HPDE6-E6E7 (cell line): ENCODE results near the gene MCF2L2.
"Not testable (repeated sequence)": the region's sequence is repeated elsewhere in the genome, so short reads cannot be mapped to it uniquely, and the experiment has no call there.

Experiments used
- DNase-seq: peaks from one replicate; pipeline ENCODE4 v3.0.0; 2011; ENCODE audit warnings: missing footprints; ENCODE audit errors: extremely low spot score

Gene MCF2L2, protein sequence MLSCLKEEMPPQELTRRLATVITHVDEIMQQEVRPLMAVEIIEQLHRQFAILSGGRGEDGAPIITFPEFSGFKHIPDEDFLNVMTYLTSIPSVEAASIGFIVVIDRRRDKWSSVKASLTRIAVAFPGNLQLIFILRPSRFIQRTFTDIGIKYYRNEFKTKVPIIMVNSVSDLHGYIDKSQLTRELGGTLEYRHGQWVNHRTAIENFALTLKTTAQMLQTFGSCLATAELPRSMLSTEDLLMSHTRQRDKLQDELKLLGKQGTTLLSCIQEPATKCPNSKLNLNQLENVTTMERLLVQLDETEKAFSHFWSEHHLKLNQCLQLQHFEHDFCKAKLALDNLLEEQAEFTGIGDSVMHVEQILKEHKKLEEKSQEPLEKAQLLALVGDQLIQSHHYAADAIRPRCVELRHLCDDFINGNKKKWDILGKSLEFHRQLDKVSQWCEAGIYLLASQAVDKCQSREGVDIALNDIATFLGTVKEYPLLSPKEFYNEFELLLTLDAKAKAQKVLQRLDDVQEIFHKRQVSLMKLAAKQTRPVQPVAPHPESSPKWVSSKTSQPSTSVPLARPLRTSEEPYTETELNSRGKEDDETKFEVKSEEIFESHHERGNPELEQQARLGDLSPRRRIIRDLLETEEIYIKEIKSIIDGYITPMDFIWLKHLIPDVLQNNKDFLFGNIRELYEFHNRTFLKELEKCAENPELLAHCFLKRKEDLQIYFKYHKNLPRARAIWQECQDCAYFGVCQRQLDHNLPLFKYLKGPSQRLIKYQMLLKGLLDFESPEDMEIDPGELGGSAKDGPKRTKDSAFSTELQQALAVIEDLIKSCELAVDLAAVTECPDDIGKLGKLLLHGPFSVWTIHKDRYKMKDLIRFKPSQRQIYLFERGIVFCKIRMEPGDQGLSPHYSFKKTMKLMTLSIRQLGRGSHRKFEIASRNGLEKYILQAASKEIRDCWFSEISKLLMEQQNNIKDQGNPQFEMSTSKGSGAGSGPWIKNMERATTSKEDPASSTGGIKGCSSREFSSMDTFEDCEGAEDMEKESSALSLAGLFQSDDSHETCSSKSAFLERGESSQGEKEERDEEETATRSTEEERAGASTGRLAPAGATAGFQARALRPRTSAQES

DNA sequence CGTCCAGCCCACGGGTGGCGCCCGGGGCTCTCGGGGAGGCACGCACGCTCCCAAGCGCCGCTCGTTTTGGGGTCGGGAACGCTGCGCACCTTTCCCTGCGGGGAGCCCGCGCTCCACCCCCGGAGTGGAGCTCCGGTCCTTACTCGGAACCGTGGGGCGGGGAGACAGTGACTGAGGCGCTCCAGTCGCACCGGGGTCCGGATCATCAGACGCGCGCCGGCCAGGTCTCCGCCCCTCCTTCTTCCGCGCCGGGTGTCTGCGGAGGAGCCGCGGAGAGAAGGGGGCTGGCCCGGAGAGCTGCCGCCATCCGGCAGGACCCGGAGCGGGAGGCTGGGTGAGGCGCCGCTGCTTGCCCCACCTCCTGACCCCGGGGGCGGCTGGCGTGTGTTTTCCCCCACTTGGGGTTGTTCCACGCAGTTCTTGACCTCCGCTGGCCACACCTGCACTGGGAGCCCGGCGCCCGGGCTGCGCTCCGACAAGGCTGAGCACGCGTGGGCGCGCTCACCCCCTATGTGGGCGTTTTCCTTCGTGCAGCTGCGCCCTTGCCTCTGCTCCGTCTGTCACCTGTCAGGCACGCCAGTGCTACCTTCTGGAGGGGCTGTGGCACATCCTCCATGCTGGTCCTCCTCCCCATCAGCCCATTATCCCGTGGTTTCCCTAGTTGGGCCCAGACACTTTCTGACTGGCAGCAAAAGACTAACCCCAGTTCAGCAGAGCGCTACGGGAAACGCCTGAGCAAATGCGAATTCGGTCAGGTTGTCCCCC, at the start of gene MCF2L2:
MCF2L2 (minus strand) TSS at position 173 of the 765 bp plus-strand sequence. CDS start 642 bp downstream, outside the sequence.
- DNase-seq: peak; percentile 32

DNA sequence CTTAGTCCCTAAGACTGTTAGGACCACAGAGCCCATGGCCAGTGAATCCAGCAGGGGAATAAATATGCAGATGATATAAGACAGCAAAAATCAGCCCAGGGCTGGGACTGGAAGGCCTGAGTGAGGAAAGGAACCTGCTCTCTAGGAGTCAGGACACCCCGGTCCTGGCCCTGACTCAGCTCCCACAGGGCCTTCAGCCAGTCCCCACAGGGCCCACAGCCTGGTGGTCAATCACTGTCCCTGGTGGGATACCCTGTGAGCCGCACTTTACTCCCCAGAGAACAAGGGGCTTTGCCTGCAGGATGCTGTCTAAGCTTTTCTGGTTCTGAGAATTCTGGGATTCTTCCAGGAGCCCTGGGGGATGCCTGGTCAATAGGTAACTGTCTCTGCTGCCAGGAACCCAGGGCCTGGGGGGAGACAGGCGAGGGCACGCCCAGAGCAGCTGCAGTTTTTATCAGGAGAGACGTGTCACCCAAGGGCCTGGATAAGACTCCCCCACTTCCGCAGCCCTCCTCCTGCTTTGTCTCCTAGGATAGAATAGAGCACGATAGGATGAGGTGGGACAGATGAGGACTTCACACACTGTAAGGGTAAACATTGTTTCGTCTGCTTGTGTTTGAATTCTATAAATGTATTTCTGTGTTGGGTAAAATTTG, 49.5 kb upstream of the MCF2L2 start:
- DNase-seq: no peak

DNA sequence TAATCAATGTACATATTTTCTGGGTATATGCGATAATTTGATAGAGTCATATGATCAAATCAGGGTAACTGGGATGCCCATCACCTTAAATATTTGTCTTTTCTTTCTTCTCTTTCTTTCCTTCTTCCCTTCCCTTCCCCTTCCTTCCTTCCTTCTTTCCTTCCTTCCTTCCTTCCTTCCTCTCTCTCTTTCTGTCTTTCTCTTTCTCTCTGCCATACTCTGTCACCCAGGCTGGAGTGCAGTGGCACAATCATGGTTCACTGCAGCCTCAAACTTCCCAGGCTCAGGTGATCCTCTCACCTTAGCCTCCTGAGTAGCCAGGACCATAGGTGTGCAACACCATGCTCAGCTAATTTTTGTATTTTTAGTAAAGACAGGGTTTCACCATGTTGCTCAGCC, 47.3 kb upstream of the MCF2L2 start:
- not testable (repeated sequence) for DNase-seq

DNA sequence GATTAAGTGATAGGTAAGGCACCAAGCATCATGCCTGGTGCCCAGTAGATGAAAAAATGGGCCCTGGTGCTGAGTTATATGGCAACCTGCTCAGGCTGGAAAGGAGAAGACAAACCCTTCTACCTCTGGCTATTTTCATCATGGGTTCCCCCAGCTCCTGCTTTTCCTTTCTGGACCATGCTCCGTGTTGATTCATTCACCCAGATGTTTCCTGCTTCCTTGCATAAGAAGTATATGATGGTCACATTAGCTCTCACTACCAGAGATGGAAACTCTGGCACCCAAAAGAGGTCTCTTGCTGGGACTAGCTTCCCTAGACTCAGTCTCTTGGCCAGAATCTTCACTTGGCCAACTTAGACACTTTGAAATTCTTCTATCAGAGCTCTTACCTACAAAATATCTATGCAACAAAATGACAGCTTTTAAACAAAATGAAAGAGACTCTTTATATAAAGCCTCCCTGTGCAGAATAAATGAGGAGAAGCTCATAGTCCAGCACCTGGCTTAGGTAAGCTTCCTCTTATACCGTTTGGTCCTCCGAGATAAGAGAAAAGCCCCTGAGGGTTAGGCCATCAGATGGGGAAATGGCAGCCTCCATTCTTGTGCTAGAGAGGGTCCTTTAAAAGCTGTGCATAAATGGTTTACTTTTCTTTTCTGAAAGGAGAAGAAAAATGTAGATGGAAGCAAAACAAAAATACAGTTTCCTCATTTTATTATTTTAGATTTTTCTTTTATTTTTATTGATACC, 46.8 kb upstream of the MCF2L2 start:
- no peak for DNase-seq

DNA sequence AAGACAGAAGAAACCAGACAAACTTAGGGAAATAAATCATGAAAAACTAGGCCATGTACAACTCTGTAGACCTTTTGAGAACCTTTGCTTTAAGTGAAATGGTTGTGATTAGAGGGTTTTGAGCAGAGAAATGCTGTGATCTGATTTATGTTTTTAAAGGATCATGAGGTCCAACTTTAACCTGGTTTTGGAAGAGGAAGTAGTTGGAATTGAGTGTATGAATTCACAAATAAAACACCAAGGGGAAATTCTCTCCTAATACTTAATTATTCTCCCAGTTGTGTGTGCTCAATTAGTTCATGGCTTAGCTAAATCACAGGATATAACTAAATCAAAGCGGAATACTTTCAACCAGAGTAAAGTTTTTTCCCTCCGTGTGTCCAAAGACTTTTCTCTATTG, 45.5 kb upstream of the MCF2L2 start:
- DNase-seq: no peak

DNA sequence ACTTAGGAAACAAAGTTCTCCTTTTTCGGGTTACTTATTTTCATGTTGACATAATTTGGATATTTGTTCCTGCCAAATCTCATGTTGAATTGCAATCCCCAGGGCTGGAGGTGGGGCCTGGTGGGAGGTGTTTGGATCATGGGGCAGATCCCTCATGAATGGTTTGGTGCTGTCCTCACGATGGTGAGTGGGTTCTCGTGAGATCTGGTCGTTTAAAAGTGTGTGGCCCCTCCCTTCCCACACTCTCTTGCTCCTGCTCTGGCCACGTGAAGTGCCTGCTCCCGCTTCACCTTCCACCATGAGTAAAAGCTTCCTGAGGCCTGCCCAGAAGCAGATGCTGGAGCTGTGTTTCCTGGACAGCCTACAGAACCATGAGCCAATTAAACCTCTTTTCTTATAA, 43.7 kb upstream of the MCF2L2 start:
- no peak for DNase-seq

DNA sequence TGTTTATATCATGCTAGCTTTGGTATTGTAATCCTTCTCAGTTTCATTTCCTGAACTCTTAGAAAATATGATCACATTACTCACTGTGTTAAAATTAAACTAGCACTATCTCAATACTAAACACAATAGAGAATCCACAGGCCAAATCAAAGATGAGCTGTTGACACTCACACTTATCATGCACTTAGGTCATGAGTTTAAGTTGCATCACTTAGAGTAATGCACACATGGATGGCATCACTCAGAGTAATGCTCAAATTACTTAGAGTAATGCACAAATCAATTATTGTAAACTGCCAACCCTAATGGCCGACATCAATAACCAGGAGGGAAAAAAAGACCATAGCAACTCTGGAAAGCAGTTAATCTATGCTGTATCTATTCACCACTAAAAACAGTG, 40.0 kb upstream of the MCF2L2 start:
- DNase-seq: no peak

DNA sequence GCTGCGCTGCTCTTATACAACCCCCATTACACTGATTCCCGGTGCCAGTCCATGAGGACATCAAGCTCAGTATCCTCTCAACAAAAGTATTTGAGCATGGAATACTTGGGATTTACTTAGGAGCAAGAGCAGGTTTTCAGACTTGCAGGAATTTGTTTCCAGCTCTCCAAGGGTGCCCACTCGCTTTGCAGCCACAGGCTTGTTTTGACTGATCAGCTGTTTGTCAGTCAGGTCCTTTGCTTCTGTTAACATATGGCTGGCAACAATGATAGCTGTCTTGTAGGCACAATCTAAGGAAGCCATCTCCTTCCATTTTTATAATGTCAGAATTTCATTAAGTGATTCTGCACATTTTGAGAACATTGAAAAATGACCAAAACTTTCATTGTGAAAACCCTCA, 38.2 kb upstream of the MCF2L2 start:
- no peak for DNase-seq

DNA sequence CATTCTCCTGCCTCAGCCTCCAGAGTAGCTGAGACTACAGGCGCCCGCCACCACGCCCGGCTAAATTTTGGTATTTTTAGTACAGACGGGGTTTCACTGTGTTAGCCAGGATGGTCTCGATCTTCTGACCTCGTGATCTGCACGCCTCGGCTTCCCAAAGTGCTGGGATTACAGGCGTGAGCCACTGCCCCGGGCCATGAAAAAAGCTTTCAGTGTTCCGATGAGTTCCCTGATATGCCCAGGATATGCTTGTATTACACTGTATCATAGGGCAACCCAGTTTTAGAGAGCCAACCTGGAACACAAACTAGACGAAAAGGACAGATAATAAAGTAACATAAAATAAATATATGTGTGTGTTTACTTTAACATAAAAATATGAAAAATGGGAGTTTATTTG, 37.3 kb upstream of the MCF2L2 start:
- not testable (repeated sequence) for DNase-seq

DNA sequence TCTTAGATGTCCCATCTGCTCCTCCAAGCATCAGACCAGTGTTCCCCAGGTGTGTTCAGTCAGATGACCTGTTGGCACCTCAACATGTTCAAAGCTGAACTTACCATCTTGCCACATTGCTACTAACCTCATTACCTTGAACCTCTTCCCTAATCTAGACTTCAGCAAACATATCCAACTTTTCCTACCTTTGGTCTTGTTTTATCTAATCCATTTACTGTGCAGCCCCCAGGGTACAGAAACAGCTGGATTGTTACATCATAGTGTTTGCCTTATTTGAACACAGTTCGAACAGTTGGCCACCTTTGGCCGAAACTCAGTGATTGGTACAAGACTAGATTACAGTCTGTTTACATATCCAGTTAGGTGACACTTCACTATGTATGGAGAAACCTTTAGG, 36.1 kb upstream of the MCF2L2 start:
- no peak for DNase-seq

DNA sequence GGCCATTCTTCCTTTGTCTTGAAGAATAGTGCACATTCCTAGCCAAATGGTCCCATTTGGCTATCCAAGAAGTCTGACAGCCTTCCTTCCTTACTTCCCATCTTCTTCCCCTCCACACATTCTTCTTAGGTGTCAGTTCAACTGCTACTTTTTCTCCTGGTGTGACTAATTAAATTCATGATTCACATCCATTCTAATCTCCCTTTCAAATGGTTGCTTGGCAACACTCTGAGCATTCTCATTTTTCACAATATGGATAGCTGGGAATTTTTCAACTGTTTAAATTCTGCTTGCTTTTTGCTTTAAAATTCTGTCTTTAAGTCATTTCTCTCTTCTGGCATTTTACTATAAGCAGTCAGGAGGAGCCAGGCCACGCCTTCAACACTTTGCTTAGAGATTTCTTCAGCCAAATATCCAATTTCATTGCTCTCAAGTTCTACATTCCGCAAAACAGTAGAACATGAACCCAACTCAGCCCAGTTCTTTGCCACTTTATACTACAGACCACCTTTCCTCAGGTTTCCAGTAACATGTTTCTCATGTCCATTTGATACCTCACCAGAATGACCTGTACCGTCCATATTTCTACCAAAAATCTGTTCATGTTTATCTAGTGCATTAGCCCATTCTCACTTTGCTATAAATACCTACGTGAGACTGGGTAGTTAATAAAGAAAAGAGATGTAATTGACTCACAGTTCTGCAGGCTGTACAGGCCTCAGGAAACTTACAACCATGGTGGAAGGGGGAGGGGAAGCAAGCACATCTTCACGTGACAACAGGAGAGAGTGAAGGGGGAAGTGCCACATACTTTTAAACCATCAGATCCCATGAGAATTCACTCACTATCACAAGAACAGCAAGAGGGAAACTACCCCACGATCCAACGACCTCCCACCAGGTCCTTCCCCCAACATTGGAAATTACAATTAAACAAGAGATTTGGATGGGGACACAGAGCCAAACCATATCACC, 31.9 kb upstream of the MCF2L2 start:
- peak; percentile 54 for DNase-seq

DNA sequence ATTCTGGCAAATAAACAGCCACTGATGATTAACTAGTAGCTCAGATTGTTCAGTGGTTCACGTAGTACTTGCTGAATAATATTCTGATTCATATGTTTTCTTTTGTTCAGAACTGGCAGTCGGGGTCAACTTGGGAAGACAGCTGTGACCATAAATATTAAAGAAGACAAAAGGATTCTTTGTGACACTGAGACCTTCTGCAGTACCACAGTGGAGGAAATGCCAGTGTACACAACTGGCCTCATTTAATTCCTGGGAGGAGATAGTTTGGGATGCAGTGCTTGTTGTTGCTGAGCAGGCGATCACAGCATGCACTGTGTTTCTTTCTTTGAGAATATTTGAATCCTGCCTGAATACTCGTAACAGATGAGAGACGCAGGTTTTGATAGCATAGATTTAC, 26.7 kb upstream of the MCF2L2 start:
- no peak for DNase-seq

DNA sequence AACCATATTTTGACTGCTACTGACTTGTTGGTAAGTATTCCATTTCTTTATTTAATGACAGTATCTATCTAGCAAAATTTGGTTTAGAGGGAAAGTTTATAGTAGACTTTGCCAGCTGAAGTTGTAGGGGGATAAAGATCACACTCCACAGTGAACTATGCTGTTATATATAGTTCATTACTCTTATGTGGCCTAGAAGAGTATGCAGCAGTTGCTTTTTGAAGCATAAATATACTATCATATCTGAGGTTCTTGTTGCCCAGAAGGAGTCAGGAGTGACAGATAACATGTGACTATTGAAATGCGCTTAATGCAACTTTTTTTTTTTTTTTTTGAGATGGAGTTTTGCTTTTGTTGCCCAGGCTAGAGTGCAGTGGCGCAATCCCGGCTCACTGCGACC, 25.6 kb upstream of the MCF2L2 start:
- no peak for DNase-seq

DNA sequence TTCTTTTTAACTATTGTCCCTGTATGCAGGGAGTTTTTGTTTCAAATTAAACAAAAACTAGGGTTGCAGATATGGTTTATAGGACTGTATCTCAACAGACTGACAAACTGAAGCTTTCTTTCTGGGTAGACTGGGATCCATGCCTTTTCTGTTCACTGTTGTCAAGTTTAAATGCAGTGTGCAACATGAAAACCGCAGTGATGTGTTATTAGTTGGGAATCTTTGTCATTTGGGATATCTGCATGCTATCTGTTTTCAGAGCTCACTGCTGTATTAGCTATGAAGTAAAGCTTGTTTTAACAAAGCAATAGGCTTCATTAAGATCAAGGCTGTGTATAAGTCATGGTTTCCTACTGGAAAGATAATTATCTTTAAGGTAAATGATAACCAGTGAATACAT, 21.4 kb upstream of the MCF2L2 start:
- DNase-seq: no peak

DNA sequence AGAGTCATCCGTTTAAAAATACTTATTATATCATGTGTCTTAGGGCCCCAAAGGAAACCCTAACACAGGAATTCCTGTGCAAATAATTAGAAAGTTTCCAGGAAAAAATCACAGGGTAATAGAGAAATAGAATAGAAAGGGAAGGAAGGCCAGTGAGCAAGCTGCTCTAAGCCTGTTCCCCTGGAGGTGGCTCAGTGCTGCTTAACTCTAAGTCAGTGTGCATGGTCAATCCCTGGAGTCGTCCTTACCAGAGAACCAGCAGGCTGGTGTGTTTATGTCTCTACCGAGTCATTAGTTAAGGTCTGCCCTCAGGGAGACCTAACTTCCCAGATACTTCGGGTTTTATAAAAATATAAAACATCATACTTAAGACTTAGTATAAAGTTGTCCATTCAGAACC, 21.0 kb upstream of the MCF2L2 start:
- DNase-seq: no peak

DNA sequence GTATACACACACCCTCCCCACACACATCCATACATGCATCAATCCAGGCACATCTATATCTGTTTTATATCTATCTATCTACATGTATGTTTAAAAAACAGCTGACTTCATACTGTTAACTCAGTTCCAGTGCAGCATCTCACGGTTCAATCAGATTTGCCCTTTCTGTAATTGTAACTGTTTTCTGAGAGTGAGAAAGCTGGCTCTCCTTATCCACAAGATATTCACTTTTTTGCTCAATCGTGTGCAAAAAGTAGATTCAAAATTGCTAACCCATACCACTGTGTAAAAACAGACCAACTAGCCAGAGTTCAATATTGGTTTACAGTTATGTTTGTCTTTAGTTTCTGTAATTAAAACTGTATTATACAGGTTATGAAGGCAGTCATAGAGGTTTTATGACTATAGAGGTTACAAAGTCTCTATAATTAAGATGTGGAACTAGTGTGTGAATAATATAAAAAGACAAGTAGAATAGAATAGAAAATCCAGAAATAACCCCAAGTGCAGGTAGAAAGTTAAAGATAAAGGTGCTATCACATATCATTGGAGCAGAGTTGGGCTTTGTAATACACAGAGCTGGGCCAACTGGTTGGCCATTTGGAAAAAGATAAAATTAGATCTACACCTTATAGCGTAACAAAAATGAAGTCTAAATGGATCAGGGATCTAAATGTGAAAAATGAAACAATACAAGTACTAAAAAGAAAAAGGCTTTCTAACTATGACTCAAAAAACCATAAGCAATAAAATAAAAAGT, 20.1 kb upstream of the MCF2L2 start:
- DNase-seq: no peak

DNA sequence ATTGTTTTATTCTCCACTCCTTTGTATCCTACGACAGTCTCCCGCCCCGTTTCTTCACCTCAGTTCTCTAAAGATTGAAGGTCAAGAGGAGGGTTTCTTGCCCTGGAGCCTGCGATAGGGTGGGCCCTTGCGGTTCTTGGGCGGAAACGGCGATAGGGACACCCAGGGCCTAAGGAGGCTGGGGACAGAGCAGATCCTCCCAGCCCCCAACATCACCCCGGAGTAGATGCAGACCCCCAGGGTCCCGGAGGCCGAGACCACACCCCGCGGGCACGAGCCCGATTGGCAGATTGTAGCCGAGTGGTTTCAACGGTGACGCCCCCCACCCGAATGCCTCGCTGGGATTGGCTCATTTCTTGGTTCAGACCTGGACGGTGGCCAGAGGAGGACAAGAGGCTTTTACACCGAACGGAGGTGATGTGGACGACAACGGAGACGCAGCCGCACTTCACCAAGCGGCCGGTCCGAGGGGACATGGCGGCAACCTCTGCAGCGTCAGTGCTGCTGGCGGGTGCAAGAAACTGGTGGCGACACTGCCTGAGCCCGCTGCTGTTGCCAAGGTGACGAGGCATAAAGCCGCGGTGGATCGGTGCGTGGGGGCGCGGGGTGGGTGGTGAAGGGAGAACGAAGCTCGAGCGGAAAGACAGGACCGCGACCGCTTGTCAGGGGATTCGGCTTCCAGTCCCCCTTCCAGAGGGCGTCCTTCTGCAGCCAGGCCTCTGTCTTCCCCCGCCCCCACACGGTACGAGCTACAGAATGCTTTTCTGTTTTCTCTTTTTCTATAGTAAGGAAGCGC, 19.0 kb upstream of the MCF2L2 start:
- peak; percentile 63 for DNase-seq

DNA sequence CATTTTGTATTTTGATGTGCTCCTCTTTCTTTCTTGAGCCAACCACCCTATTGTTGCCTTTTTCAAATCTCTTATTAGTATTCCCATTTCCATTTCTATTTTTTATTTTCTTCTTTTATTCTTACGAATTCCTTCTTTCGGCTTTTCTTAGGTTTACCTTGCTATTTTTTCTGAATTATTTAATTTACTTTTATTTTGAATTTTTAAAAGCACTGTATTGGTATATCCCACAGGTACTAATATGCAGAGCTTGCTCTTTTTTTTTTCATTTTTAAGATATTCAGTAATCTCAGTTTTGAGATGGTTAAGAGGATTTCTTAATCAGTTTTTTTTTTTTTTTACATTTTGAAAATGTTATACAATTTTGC, 18.4 kb upstream of the MCF2L2 start:
- no peak for DNase-seq
